Activated CD4-positive, alpha-beta T cell treated with anti-CD3 and anti-CD28 coated beads for 1 hour (primary cell): ENCODE measurements around the gene CDH9.

Source experiments
- DNase-seq: peaks from one replicate; pipeline ENCODE4 v3.0.0-alpha.2; 2020

The CDH9 gene, protein sequence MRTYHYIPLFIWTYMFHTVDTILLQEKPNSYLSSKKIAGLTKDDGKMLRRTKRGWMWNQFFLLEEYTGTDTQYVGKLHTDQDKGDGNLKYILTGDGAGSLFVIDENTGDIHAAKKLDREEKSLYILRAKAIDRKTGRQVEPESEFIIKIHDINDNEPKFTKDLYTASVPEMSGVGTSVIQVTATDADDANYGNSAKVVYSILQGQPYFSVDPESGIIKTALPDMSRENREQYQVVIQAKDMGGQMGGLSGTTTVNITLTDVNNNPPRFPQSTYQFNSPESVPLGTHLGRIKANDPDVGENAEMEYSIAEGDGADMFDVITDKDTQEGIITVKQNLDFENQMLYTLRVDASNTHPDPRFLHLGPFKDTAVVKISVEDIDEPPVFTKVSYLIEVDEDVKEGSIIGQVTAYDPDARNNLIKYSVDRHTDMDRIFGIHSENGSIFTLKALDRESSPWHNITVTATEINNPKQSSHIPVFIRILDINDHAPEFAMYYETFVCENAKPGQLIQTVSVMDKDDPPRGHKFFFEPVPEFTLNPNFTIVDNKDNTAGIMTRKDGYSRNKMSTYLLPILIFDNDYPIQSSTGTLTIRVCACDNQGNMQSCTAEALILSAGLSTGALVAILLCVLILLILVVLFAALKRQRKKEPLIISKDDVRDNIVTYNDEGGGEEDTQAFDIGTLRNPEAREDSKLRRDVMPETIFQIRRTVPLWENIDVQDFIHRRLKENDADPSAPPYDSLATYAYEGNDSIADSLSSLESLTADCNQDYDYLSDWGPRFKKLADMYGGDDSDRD

DNA sequence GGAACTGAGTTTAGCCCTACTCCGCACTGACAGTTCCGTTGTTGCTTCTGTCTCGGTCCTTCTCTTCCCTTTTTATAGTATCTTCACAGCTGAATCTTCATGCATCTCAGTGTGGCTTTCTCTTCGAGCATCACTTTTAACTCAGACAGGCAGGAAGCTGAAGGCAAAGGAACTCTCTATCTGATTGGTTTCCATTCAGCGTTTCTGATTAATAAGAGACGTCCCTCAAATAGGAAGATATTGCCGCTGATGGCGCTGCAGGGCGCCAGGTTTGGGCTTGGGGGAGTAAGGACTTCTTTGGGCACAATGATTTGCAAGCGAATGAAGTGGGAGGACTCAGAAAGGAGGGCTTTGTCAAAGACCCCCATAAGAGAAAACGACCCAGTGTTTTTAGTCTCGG is at the start of gene CDH9:
TSS of gene CDH9 (minus strand) at position 111 of the 400 bp plus-strand sequence. CDS start 50,253 bp downstream, outside the sequence.
- DNase-seq, result no peak

DNA sequence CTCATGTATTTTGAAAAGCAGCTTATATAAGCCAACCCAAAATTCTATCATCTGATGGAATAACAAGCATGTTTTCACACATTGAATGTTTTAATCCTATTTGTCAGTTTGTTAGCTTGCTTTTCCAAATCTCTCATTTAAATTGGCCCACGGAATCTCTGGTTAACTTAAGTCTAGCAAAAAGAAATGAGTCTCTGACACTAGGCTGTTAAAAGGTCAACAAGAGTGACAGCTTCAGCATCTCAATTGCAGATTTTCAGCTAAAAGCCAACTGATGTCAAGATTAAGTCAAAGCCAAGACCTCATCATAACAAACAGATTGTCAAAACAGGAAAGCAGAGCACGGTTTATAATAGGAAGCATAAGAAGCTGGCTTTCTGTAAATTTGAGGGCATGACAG is 49.4 kb upstream of the CDH9 start:
- no peak for DNase-seq

DNA sequence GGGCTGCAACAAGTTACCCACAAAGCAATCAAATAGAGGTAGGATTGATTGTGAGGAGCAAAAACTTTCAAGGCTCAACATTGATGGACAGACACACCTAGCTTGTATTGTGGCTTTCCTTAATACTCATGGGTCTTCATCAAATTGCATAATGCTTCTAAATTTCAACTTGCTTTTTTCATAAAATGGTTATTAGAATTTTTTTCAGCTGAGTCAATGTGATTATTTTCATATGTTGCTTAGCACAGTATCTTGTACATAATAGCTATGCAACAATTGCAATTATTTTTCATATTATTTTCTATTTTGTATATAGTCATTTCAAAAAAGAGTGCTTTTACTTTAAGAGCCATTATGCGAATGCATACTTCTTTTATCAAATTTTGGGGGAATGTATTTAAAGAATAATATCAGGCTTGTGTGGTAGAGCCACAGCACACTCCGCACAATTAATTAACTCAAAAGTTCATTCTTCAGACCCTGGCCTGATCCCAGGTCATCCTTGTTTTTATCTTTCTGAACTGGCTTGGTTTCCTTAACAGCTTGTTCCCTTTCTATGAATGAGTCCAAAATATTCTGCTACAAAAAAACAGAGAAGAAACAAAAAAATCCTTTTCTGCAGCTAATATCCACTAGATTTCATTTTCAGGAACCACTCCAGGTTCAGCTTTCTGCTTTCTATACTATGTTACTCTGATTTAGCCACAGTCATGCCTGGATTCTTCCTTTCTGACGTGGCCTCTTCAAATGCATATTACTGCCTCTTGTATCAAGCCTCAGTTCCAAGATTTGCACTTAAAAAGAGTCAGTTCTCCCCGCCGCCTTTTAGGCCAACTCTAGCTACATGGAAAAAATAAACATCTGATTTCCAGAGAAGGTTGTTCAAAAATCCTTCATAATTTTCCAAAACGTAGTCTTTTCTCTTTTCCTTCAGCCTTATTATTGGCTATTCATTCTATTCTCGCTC is 45.3 kb upstream of the CDH9 start:
- DNase-seq, result no peak

DNA sequence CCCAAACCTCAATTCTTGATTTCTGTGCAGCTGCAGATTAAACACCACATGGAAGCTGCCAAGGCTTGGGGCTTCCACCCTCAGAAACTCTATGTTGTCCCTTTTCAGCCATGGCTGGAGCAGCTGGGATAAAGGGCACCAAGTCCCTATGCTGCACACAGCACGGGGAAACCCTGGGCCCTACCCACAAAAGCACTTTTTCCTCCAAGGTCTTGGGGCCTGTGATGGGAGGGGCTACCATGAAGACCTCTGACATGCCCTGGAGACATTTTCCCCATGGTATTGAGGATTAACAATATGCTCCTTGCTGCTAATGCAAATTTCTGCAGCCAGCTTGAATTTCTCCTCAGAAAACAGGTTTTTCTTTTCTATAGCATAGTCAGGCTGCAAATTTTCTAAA is 41.8 kb upstream of the CDH9 start:
- DNase-seq, result no peak

DNA sequence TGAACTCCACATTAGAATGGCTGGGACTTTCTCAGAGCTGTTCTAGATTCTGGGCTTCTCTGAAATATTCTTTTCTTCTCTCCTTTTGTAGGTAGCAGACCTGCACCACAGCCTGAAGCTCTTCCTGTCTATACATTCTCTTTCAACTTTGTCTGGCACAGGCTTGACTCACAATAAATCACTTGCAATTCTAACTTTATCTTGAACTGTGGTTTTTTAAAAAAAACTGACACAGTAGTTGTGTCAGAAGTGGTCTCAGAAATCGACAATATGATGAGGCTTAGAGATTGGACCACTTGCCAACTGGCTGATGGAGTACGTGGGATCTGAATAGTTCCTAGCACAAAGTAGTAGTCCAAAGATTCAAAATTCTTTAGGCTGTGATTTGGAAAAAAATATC is 24.1 kb upstream of the CDH9 start:
- no peak for DNase-seq

DNA sequence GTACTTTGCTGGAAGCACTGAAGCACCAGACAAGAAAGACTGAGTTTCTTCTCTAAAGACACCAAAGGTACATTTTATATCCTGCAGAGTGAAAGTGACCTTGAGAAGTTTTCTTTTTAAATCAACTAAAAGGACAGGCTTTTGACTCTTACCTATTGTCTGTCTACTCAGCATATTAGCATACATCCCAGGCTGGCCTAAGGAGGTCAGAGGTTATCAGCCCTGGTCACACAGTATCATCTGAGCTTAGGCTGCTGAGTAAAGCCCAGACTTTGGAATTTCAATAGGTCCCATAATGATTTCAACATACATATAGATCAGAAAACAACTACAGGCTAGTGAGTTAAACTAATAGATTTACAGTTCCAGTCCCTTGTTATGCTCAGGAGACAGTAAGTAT is 10.1 kb upstream of the CDH9 start:
- no peak for DNase-seq

DNA sequence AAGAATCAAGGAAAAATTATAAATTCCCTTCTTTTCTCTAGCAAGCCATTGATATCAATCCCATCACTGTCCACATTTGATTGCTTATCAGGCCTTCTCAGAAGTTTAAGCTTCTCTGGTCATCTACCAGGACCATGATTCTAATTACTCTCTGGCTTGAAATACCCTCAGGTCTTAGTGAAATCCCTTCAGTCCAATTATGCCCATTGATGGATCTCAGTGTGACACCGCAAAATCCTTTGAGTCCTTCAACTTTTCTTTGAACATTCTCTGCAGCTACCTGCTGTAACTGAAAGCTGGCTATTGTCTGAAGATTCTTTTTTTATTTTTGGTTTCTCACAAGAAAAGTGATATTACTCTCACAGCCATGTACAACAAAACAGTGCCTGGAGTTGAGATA is 3.0 kb upstream of the CDH9 start:
- no peak for DNase-seq

DNA sequence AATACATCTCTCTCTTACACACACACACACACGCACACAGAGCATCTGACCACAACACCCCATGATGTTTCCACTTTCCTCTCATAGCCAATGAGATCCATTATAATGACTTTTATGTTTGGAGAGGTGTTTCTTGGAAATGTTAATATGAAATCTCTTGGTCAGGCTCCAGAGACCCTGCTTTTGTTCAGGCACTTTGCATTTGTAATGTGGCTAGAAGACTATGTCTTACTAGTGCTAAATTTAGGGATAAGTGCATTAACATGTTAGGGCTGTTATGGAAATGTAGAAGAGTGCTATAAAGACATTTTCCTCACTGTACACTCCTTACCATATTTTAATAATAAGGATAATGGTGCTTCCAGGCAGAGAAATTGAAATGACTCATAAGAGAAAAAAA is 3.8 kb downstream of the CDH9 start:
- DNase-seq, result no peak

DNA sequence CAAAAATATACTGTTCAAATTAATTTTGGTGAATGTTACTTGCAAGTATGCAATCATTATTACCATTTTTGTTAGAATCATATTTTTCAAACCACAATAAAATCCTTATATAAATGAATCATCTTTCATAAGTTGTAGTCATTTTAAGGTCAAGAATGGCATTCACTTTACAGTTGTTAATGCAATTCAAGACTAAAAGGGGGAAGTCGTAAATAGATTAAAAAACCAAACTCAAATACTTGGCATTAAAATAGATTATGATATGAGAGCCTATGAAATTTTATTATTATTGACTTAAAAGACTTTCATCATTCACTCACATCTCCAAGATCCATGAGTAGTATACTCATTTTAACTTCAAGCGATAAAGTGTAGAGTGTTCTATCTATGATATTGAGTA is 11.6 kb downstream of the CDH9 start:
- no peak for DNase-seq

DNA sequence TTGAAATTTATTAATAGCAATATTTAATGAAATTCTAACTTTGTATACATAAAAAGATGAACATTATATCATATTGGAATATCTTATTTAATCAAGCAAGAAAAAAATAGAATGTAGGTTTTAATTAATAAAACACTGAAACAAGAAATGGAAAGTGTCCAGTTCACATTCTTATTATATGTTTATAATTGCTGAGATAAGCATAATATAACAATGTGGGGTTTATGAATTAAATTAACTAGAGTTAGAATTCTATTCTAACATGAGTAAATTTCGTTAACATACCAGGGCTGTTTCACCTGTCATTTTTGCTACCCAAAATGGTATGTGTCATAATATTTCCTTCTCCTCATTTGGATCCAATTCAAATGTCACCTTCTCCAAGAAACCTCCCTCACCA is 12.3 kb downstream of the CDH9 start:
- DNase-seq, result no peak

DNA sequence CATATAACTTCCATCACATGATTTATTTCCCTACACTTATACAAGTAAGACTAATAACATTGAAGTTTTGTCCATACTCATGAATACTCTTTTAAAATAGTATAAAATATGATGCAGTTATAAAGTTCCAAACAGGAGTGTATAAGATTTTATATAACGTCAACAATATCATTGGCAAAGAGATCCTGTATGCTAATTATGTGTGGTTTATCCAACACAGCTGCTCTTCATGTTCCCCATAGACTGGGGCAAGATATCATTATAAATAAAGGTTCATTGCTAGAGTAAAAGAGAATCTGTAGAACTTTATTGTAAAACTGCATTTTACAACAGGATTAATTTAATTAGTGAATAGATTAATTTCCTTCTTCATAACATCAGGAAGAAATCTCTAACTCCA is 16.9 kb downstream of the CDH9 start:
- DNase-seq, result no peak

DNA sequence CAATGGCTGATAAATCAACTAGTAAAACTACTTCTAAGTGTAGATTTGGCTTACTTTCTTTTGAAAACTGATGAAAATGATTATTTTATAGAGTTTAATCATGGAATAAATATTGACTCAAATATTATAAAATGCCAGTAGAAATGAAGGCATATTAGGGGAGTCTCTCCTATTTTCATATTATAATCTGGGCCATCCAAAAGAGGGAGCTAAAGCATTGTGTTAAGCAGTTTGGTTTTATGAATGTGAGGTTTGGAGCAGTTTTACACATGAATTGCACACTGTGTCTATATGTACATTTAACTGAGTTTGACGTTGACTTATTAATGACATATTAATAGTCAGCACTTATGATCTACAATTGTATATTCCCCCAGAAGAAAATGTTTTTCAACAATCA is 17.4 kb downstream of the CDH9 start:
- no peak for DNase-seq

DNA sequence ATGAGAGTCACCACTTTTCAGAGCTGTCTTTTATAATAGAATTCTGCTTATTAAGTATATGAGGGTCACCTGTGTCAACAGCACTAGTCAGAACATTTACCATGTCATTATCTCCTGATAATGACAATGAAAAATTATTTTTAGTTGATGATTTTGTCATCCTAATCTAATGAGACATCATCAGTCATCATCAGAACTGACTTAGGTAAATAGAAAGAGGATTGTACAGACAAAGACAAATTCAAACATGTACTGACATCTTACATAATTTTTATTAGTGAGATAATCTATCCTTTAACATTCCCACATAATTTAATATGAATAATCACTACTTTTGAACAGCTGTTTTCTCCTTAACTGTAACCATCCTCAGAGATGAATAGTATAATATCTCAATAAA is 22.6 kb downstream of the CDH9 start:
- no peak for DNase-seq

DNA sequence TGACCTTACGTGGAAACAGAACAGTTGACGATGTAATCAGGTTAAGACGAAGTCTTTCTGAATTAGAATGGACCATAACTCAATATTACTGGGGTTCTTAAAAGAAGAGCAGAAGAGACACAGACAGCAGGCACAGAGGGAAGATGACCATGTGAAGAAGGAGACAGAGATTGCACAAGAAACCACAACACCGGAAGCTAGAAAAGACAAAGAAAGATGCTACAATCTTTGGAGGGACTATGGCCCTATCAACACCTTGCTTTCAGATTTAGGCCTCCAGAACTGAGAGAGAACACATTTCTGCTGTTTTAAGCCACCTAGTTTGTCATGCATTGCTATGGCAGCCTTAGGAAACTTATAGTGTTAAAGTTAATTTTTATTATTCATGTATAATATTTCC is 27.1 kb downstream of the CDH9 start:
- no peak for DNase-seq

DNA sequence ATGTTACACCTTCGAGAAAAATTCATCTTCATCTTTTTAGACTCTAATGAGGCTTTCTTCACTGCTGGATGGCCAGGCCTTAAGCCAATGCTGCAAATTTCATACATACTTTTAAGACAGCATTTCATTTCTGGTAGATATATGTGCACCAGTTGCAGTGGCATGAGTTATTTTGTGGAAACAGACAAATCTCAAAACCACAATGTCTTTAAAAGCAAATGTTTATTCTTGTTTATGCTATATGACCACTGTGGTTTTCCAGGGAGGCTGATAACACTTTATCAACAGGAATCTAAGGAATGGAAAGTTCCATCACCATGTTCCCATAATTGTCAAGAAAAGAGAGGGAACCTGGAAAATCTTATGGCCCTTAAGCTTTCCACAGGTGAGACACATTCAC is 27.7 kb downstream of the CDH9 start:
- no peak for DNase-seq

DNA sequence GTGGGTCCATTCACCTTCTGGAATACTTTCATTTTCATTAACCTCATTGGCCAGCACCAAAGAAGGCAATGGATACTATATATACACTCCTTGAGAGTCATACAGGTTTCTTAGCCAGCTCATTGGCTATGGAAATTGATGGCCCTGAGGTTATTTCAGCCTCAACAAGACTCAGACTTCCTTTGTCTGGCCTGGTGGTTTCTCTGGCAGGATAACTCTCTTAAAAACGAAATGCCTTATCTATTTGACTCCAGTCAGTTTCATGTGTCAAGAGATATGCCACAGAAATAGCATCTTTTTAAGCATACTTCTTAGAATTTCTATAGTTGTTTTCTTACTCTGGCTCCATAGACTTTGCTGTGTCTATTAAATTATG is 28.9 kb downstream of the CDH9 start:
- DNase-seq, result no peak

DNA sequence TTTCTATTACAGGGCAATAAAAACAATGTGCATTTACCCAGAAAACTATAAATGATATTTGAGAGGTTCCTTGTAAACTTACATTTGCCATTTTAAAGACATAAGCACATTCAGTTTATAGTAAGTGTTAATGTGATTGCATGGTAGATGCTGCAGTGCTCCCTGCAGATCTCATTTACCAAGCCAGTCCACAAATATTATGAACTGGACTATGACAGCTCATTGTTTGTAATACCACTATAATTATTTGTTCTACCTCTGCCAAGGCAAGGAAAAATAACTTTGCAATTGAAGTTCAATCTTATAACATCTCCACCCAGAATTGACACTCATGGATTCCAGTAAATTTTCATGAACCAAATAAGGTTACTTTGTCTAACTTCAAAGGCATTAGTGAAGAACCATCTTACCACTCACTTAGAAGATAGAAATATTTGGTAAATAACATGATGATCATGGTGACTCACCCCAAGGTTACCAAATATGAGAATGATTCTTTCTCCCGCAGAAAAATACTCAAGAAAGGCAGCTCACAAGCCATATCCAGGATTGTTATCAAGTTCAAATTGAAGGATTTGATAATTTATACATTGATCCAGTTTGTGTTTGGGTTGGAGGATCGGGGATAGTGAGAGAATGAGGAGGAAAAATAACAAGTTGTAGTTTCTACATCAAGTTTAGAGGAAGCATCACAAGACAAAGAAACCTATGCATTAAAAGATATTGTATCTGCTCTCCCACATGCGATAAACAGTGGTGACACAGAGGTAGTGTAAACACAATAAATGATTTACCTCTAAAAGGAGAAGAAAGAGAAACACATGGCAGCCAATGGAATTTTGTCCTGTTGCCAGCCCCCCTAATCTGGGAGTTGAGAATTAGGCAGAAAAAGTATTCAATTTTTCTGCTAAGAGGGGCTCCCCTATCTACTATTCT is 29.5 kb downstream of the CDH9 start:
- no peak for DNase-seq

DNA sequence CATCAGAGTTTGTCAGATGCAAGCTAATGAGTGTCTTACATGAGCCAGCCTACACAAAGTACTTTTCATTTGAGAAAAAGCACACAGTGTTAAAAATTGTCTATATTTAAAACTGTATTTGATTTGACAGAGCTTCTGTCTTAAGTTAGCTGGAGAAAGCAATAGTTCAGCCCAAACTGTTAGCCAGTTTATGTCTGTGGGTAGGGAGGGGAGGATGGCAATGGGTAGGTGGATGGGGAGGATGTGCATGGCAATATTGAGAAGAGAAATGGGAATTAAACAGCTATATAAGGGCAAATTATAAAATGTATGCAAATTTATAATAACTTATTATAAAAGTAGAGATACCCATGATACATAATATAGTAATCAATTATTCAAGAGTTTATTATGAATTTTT is 31.3 kb downstream of the CDH9 start:
- no peak for DNase-seq

DNA sequence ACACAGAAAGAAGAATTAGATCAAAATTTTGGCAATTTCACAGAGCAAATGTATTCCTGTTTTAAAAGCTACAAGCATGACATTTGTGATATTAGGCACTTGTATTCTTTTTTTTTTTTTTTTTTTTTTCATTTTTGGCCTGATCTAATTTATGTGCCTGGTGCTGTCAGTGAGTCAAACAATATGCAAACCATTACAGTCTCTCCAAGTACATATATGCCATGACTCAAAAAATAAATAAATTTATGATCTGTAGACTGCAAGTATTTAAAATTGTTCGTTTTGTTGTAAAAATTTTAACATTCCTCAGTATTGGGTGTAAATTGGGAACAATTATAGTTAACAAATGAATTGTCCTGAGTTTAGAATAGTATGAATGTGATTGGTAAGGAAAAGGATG is 51.4 kb downstream of the CDH9 start:
- DNase-seq, result no peak

DNA sequence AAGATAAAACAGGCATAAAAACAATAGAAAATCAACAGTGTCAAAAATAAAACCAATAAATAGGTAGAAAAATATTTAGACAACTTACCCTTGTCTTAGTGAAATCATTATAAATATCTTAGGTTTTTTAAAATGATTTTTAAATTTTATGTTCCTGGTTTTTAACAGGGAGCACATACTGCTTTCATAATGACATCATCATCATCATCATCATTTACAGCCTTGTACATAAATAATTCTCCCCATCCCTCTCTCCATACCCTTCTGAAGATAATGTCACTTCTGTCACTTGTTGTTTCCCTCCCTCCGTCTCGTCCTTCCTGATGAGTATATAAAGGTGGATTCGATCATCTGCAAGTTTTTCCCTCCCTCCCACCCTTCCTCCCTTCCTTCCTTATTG is 56.6 kb downstream of the CDH9 start:
- no peak for DNase-seq

DNA sequence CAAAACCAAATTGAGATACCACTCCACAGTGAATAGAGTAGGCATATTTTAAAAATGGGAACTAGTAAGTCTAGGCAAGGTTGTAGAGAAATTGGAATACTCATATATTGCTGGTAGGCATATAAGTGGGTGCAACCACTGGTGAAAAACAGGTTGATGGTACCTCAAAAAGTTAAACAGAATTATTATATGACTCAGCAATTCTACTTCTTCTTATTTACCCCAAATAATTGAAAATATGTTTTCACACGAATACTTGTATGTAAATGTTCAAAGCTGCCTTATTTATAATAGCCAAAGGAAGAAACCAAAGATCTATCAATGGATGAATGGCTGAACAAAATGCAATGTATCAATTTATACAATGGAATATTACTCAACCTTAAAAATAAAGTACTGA is 79.1 kb downstream of the CDH9 start:
- DNase-seq, result no peak

DNA sequence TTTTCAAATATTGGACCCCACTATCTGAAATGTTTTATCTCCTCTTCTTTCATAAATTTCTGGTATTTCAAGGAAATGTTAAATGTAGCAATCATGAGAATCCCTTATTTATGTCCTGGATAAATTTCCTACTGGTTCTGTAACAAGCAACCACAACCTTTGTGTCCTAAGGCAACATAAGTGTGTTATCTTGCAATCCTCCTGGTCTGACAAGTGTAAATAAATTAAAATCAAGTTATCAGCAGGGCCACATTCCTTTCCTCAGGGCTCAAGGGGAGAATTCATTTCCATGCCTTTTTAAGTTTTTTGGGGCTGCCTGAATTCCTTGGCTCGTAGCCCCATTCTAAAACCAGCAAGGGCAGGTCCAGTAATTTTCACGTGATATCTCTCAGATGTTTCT is 83.2 kb downstream of the CDH9 start:
- DNase-seq, result no peak
